ENCODE results near the gene GSS.

DNA sequence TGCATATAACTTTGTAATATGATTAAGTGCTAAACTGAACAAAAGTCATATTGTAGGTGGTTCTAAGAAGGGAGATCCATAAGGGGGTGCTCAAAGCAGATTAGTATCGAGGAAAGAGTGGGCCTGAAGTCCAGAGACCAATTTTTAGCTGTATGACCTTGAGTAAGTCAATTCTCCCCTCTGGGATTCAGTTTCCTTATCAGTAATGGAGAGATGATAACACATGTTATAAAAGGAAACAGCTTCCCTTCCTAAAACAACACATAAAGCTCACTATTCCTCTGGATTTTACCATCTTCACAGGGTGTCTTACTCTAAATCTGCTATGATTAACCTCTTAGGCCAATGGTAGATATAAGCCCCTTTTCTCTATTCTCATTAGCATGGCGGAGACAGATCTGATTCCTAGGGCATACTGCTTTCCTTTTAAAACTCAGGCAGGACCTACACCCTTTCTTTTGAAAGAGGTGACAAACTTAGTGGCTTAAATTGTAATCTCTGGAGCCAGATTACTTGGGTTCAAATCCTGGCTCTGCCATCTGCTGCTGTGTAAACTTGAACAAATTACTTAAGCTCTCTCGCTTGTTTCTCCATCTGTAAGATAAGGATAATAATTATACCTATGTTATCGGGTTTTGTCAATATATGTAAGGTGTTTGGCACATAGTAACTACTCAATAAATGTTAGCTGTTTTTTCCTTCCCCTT, 39.7 kb downstream of the GSS start:
- TF ChIP-seq, protein P1, sequence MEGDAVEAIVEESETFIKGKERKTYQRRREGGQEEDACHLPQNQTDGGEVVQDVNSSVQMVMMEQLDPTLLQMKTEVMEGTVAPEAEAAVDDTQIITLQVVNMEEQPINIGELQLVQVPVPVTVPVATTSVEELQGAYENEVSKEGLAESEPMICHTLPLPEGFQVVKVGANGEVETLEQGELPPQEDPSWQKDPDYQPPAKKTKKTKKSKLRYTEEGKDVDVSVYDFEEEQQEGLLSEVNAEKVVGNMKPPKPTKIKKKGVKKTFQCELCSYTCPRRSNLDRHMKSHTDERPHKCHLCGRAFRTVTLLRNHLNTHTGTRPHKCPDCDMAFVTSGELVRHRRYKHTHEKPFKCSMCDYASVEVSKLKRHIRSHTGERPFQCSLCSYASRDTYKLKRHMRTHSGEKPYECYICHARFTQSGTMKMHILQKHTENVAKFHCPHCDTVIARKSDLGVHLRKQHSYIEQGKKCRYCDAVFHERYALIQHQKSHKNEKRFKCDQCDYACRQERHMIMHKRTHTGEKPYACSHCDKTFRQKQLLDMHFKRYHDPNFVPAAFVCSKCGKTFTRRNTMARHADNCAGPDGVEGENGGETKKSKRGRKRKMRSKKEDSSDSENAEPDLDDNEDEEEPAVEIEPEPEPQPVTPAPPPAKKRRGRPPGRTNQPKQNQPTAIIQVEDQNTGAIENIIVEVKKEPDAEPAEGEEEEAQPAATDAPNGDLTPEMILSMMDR (IDR thresholded peaks at IDR 0.05): no peak
- TF ChIP-seq EZH2phosphoT487 (IDR thresholded peaks at IDR 0.05): no peak
- no peak for TF ChIP-seq EZH2 (IDR thresholded peaks at IDR 0.05)

Measured in neural progenitor cell (in vitro differentiated cells).